Chondrocyte (in vitro differentiated cells): ENCODE measurements around the gene MAP3K5. TPM values are rescaled to one million over a fixed set of nuclear protein-coding genes. Genes with fewer than 3 reads are reported as not detected.

Experiments used
- DNase-seq: peaks from one replicate; pipeline ENCODE4 v3.0.0; 2021; ENCODE audit warnings: mixed read lengths, low spot score
- H3K27ac Mint-ChIP-seq: one replicate; pipeline ENCODE4 v1.8.0; 2021; ENCODE audit warnings: mild to moderate bottlenecking, moderate library complexity, mixed read lengths; ENCODE audit not compliant: unreplicated experiment
- H3K27me3 Mint-ChIP-seq: 2 replicates; pipeline ENCODE4 v1.8.0; 2021; ENCODE audit warnings: low read depth, mixed read lengths
- H3K36me3 Mint-ChIP-seq: 2 replicates; pipeline ENCODE4 v1.8.0; 2021; ENCODE audit warnings: low read depth, mixed read lengths
- H3K4me1 Mint-ChIP-seq: 2 replicates; pipeline ENCODE4 v1.8.0; 2021; ENCODE audit warnings: low read depth, mild to moderate bottlenecking, mixed read lengths
- H3K4me3 Mint-ChIP-seq: one replicate; pipeline ENCODE4 v1.8.0; 2021; ENCODE audit warnings: mild to moderate bottlenecking, moderate library complexity, mixed read lengths; ENCODE audit not compliant: unreplicated experiment
- H3K9me3 Mint-ChIP-seq: 2 replicates; pipeline ENCODE4 v1.8.0; 2021; ENCODE audit warnings: low read depth, mixed read lengths
- CTCF ChIP-seq: fragments of 200-600 bp; sonication (generic); IDR thresholded peaks from 2 replicates; pipeline ENCODE4 v1.5.0; 2021; ENCODE audit warnings: antibody characterized with exemption, mild to moderate bottlenecking, moderate library complexity
- total RNA-seq: library from RNA; stranded (reverse); gene quantifications from 3 replicates; pipeline ENCODE4 v1.2.1, GENCODE V29; 2021

The MAP3K5 gene
- total RNA-seq, 1 donor from 2014 or later = 4.6 TPM

GRCh38 chr6:136612666-136613389 lies 179.4 kb downstream of the MAP3K5 start:
- no peaks in the 10 kb centered on the region for H3K9me3 Mint-ChIP-seq
- H3K27ac Mint-ChIP-seq = peak overlapping the region; percentile 42
- TF ChIP-seq CTCF = no peak
- DNase-seq = no peak
- no peaks in the 10 kb centered on the region for H3K36me3 Mint-ChIP-seq
- H3K4me3 Mint-ChIP-seq = no peak overlapping the region
- H3K4me1 Mint-ChIP-seq = peaks cover 51% of the 10 kb centered on the region
- H3K27me3 Mint-ChIP-seq = no peaks in the 10 kb centered on the region

GRCh38 chr6:136611746-136612145 lies 180.5 kb downstream of the MAP3K5 start:
- H3K4me3 Mint-ChIP-seq = no peak overlapping the region
- TF ChIP-seq CTCF = no peak

GRCh38 chr6:136611133-136611532 lies 181.1 kb downstream of the MAP3K5 start:
- Mint-ChIP-seq H3K27ac (no peak overlapping the region), H3K4me1 (peaks cover 51% of the 10 kb centered on the region), H3K27me3 (no peaks in the 10 kb centered on the region), H3K4me3 (no peak overlapping the region), H3K36me3 (no peaks in the 10 kb centered on the region), H3K9me3 (no peaks in the 10 kb centered on the region)
- TF ChIP-seq CTCF = no peak
- DNase-seq = no peak

More at GRCh38 chr6:136611746-136612145, 180.5 kb downstream of the MAP3K5 start:
- Mint-ChIP-seq H3K36me3 (no peaks in the 10 kb centered on the region), H3K27me3 (no peaks in the 10 kb centered on the region), H3K9me3 (no peaks in the 10 kb centered on the region), H3K27ac (no peak overlapping the region), H3K4me1 (peaks cover 51% of the 10 kb centered on the region)
- DNase-seq = no peak

- Mint-ChIP-seq H3K36me3 (no peaks in the 10 kb centered on the region), H3K9me3 (no peaks in the 10 kb centered on the region), H3K27me3 (no peaks in the 10 kb centered on the region), H3K4me3 (peak overlapping the region; percentile 0), H3K4me1 (peaks cover 53% of the 10 kb centered on the region), H3K27ac (peak overlapping the region; percentile 87)
- DNase-seq = no peak
- TF ChIP-seq CTCF = no peak
Measured at GRCh38 chr6:136609873-136610706, 182.2 kb downstream of the MAP3K5 start.

GRCh38 chr6:136608991-136609390 lies 183.3 kb downstream of the MAP3K5 start:
- no peaks in the 10 kb centered on the region for H3K36me3 Mint-ChIP-seq

More at GRCh38 chr6:136608991-136609390, 183.3 kb downstream of the MAP3K5 start:
- Mint-ChIP-seq H3K4me1 (peaks cover 56% of the 10 kb centered on the region), H3K9me3 (no peaks in the 10 kb centered on the region), H3K27me3 (no peaks in the 10 kb centered on the region), H3K4me3 (no peak overlapping the region), H3K27ac (peak overlapping the region; percentile 87)
- DNase-seq = no peak
- TF ChIP-seq CTCF = no peak
